ENCODE results near the gene DPEP2. TPM values are rescaled to one million over a fixed set of nuclear protein-coding genes. Genes with fewer than 3 reads are reported as not detected.

Gene DPEP2
- total RNA-seq, 2 experiments from 2014 or later: 5.6 to 5.9 TPM

GRCh38 chr16:67992661-67993206, 6.5 kb downstream of the DPEP2 start:
- H3K4me1 Mint-ChIP-seq (ENCODE audit: low read depth): peaks cover 39% of the 10 kb centered on the region
- H3K27ac Mint-ChIP-seq: peak overlapping the region; percentile 97
- ChIA-PET CTCF (interaction anchor here (1.0 to 2.5 kb wide), 6 partner anchors 9 to 274 kb away, joined by 3 to 18 read pairs (median 5); partner anchors contain the start of genes DDX28, DUS2 and GFOD2), POLR2A (no interaction called here)
- no peak overlapping the region for H3K4me3 Mint-ChIP-seq
- no peaks in the 10 kb centered on the region for H3K9me3 Mint-ChIP-seq (ENCODE audit: insufficient read depth)
- peaks cover 4% of the 10 kb centered on the region for H3K36me3 Mint-ChIP-seq (ENCODE audit: low read depth)
- ATAC-seq (no peak), DNase-seq (no peak)
- no peaks in the 10 kb centered on the region for H3K27me3 Mint-ChIP-seq (ENCODE audit: low read depth)

- H3K9me3 Mint-ChIP-seq (ENCODE audit: insufficient read depth): no peaks in the 10 kb centered on the region
- no peak for ATAC-seq
- H3K27me3 Mint-ChIP-seq (ENCODE audit: low read depth): no peaks in the 10 kb centered on the region
- no peak for DNase-seq
- H3K36me3 Mint-ChIP-seq (ENCODE audit: low read depth): no peaks in the 10 kb centered on the region
- ChIA-PET POLR2A (interaction anchor here (2.1 kb wide), 1 partner anchor 9 kb away, joined by 4 read pairs; the partner anchor contains the start of gene DPEP2), CTCF (interaction anchor here (1.4 to 1.8 kb wide), 3 partner anchors 9 to 51 kb away, joined by 4 to 7 read pairs (median 6); no protein-coding TSS in a partner anchor)
- H3K4me3 Mint-ChIP-seq: no peak overlapping the region
- H3K27ac Mint-ChIP-seq: no peak overlapping the region
- peaks cover 28% of the 10 kb centered on the region for H3K4me1 Mint-ChIP-seq (ENCODE audit: low read depth)
These were observed 9.3 kb downstream of the DPEP2 start for GRCh38 chr16:67990018-67990386.

GRCh38 chr16:67989322-67990017, 9.8 kb downstream of the DPEP2 start:
- Mint-ChIP-seq H3K27me3 (ENCODE audit: low read depth) (no peaks in the 10 kb centered on the region), H3K4me1 (ENCODE audit: low read depth) (peaks cover 29% of the 10 kb centered on the region), H3K36me3 (ENCODE audit: low read depth) (no peaks in the 10 kb centered on the region), H3K9me3 (ENCODE audit: insufficient read depth) (no peaks in the 10 kb centered on the region), H3K27ac (no peak overlapping the region), H3K4me3 (no peak overlapping the region)
- CTCF ChIA-PET: interaction anchor here (0.6 to 1.8 kb wide), 4 partner anchors 9 to 51 kb away, joined by 3 to 7 read pairs (median 5); no protein-coding TSS in a partner anchor
- POLR2A ChIA-PET: interaction anchor here (2.1 kb wide), 1 partner anchor 10 kb away, joined by 4 read pairs; the partner anchor contains the start of gene DPEP2
- no peak for DNase-seq
- ATAC-seq: no peak

- DNase-seq (no peak), ATAC-seq (no peak)
- ChIA-PET POLR2A (interaction anchor here (2.1 kb wide), 1 partner anchor 11 kb away, joined by 4 read pairs; the partner anchor contains the start of gene DPEP2), CTCF (interaction anchor here (0.6 to 3.0 kb wide), 5 partner anchors 10 to 55 kb away, joined by 3 to 9 read pairs (median 4); no protein-coding TSS in a partner anchor)
- H3K4me3 Mint-ChIP-seq: no peak overlapping the region
- H3K27ac Mint-ChIP-seq: no peak overlapping the region
- H3K36me3 Mint-ChIP-seq (ENCODE audit: low read depth): no peaks in the 10 kb centered on the region
- no peaks in the 10 kb centered on the region for H3K27me3 Mint-ChIP-seq (ENCODE audit: low read depth)
- peaks cover 30% of the 10 kb centered on the region for H3K4me1 Mint-ChIP-seq (ENCODE audit: low read depth)
- no peaks in the 10 kb centered on the region for H3K9me3 Mint-ChIP-seq (ENCODE audit: insufficient read depth)
These were observed 10.6 kb downstream of the DPEP2 start for GRCh38 chr16:67988675-67989074.

GRCh38 chr16:67987460-67988160, 11.7 kb downstream of the DPEP2 start:
- H3K27ac Mint-ChIP-seq: no peak overlapping the region
- H3K9me3 Mint-ChIP-seq (ENCODE audit: insufficient read depth): no peaks in the 10 kb centered on the region
- no peaks in the 10 kb centered on the region for H3K36me3 Mint-ChIP-seq (ENCODE audit: low read depth)
- DNase-seq (no peak), ATAC-seq (no peak)
- CTCF ChIA-PET: interaction anchor here (1.3 to 3.0 kb wide), 2 partner anchors 53 to 171 kb away, joined by 3 to 9 read pairs; no protein-coding TSS in a partner anchor
- no peak overlapping the region for H3K4me3 Mint-ChIP-seq
- H3K27me3 Mint-ChIP-seq (ENCODE audit: low read depth): no peaks in the 10 kb centered on the region
- POLR2A ChIA-PET: interaction anchor here (0.9 kb wide), 1 partner anchor 35 kb away, joined by 3 read pairs; no protein-coding TSS in a partner anchor
- peaks cover 31% of the 10 kb centered on the region for H3K4me1 Mint-ChIP-seq (ENCODE audit: low read depth)

- H3K4me3 Mint-ChIP-seq: no peak overlapping the region
- H3K36me3 Mint-ChIP-seq (ENCODE audit: low read depth): no peaks in the 10 kb centered on the region
- H3K9me3 Mint-ChIP-seq (ENCODE audit: insufficient read depth): no peaks in the 10 kb centered on the region
- DNase-seq (no peak), ATAC-seq (no peak)
- peaks cover 27% of the 10 kb centered on the region for H3K4me1 Mint-ChIP-seq (ENCODE audit: low read depth)
- H3K27ac Mint-ChIP-seq: no peak overlapping the region
- ChIA-PET CTCF (interaction anchor here (1.0 to 3.0 kb wide), 3 partner anchors 48 to 170 kb away, joined by 3 to 9 read pairs (median 3); no protein-coding TSS in a partner anchor), POLR2A (interaction anchor here (0.9 kb wide), 1 partner anchor 36 kb away, joined by 3 read pairs; no protein-coding TSS in a partner anchor)
- H3K27me3 Mint-ChIP-seq (ENCODE audit: low read depth): no peaks in the 10 kb centered on the region
These were observed 12.3 kb downstream of the DPEP2 start for GRCh38 chr16:67986949-67987348.

GRCh38 chr16:67982011-67982696, 17.1 kb downstream of the DPEP2 start:
- no peaks in the 10 kb centered on the region for H3K36me3 Mint-ChIP-seq (ENCODE audit: low read depth)
- H3K9me3 Mint-ChIP-seq (ENCODE audit: insufficient read depth): no peaks in the 10 kb centered on the region
- peaks cover 27% of the 10 kb centered on the region for H3K4me1 Mint-ChIP-seq (ENCODE audit: low read depth)
- no peak overlapping the region for H3K4me3 Mint-ChIP-seq
- ChIA-PET POLR2A (interaction anchor here (0.6 to 1.5 kb wide), 4 partner anchors 11 to 41 kb away, joined by 3 to 5 read pairs (median 4); partner anchors contain the start of genes DDX28 and DUS2), CTCF (interaction anchor here (1.2 to 5.4 kb wide), 6 partner anchors 9 to 166 kb away, joined by 3 to 32 read pairs (median 6); partner anchors contain the start of gene PSMB10)
- ATAC-seq (no peak), DNase-seq (no peak)
- no peak overlapping the region for H3K27ac Mint-ChIP-seq
- H3K27me3 Mint-ChIP-seq (ENCODE audit: low read depth): peaks cover 2% of the 10 kb centered on the region

GRCh38 chr16:67979955-67980678, 19.2 kb downstream of the DPEP2 start, which contains the start of gene DPEP3:
TSS of gene DPEP3 (minus strand) at chr16:67980499. CDS start at chr16:67980380, 119 bp downstream.
- Mint-ChIP-seq H3K4me3 (no peak within 1 kb of the TSS), H3K27ac (no peak within 1 kb of the TSS), H3K4me1 (ENCODE audit: low read depth) (peaks cover 27% of the 10 kb centered on the region), H3K9me3 (ENCODE audit: insufficient read depth) (no peaks in the 10 kb centered on the region), H3K27me3 (ENCODE audit: low read depth) (peaks cover 6% of the 10 kb centered on the region), H3K36me3 (ENCODE audit: low read depth) (no peaks in the 10 kb centered on the region)
- ATAC-seq (no peak), DNase-seq (no peak)
- CTCF ChIA-PET: interaction anchor here (0.8 to 5.4 kb wide), 3 partner anchors 9 to 61 kb away, joined by 3 to 32 read pairs (median 7); no protein-coding TSS in a partner anchor
- POLR2A ChIA-PET: no interaction called here

GRCh38 chr16:67977469-67978227, 21.6 kb downstream of the DPEP2 start:
- ATAC-seq (no peak), DNase-seq (no peak)
- ChIA-PET POLR2A (no interaction called here), CTCF (interaction anchor here (1.5 to 1.7 kb wide), 3 partner anchors 13 to 63 kb away, joined by 4 to 6 read pairs (median 4); no protein-coding TSS in a partner anchor)
- H3K27me3 Mint-ChIP-seq (ENCODE audit: low read depth): peaks cover 6% of the 10 kb centered on the region
- H3K4me3 Mint-ChIP-seq: no peak overlapping the region
- no peak overlapping the region for H3K27ac Mint-ChIP-seq
- H3K36me3 Mint-ChIP-seq (ENCODE audit: low read depth): no peaks in the 10 kb centered on the region
- peaks cover 2% of the 10 kb centered on the region for H3K4me1 Mint-ChIP-seq (ENCODE audit: low read depth)
- no peaks in the 10 kb centered on the region for H3K9me3 Mint-ChIP-seq (ENCODE audit: insufficient read depth)

- H3K36me3 Mint-ChIP-seq (ENCODE audit: low read depth): no peaks in the 10 kb centered on the region
- ChIA-PET CTCF (interaction anchor here (1.5 to 1.7 kb wide), 3 partner anchors 13 to 64 kb away, joined by 4 to 6 read pairs (median 4); no protein-coding TSS in a partner anchor), POLR2A (no interaction called here)
- H3K27ac Mint-ChIP-seq: no peak overlapping the region
- H3K4me3 Mint-ChIP-seq: no peak overlapping the region
- DNase-seq (no peak), ATAC-seq (no peak)
- peaks cover 2% of the 10 kb centered on the region for H3K4me1 Mint-ChIP-seq (ENCODE audit: low read depth)
- H3K9me3 Mint-ChIP-seq (ENCODE audit: insufficient read depth): no peaks in the 10 kb centered on the region
- H3K27me3 Mint-ChIP-seq (ENCODE audit: low read depth): peaks cover 6% of the 10 kb centered on the region
These were observed 22.3 kb downstream of the DPEP2 start for GRCh38 chr16:67977005-67977404.

All from activated CD8-positive, alpha-beta T cell treated with anti-CD3 and anti-CD28 coated beads, Interleukin-2, amount 10 ng/mL, durations not matched to agents 7 days and 5 days (primary cell).